ENCODE data around the gene INHA. TPM values are rescaled to one million over a fixed set of nuclear protein-coding genes. Genes with fewer than 3 reads are reported as not detected.

The INHA gene
- total RNA-seq, 1 experiment from 2014 or later: not detected

DNA sequence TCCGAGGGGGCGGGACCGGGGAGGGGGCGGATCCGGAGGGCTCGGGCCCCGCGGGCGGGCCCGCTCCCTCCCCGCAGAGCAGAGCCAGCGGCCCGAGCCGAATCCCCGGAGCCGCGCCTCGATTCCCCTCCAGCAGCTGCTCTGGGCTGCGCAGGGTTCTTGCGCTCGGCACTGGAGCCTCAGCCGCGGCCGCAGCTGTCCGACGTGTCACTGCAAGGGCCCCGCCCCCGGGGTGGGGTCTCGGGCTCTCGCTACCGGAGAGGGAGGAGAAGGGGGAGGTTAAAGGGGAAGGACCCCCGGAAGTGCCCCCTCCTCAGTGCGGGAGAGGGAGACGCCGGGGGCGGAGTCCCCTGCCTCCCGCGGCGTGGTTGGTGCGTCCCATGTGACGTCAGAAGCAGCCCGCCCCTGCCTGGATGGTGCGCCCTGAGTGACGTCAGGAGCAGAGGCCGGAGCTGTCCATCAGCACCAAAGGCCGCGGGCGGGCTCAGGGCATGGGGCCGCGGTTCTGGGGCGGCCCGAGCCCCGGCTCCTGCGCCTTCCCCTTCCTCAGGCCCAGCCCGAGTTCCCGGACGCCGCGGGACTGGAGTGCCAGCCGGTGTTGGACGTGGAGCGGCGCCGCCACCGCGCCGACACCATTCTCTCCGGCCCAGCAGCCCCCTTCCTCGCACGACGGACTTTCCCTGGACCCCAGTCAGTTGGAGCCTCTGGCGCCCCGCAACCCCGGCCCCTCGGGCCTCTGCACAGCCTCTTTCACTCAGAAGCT is 28.3 kb upstream of the INHA start, which contains the start of the genes CHPF and TMEM198 (continued):
- TF ChIP-seq, protein P1, sequence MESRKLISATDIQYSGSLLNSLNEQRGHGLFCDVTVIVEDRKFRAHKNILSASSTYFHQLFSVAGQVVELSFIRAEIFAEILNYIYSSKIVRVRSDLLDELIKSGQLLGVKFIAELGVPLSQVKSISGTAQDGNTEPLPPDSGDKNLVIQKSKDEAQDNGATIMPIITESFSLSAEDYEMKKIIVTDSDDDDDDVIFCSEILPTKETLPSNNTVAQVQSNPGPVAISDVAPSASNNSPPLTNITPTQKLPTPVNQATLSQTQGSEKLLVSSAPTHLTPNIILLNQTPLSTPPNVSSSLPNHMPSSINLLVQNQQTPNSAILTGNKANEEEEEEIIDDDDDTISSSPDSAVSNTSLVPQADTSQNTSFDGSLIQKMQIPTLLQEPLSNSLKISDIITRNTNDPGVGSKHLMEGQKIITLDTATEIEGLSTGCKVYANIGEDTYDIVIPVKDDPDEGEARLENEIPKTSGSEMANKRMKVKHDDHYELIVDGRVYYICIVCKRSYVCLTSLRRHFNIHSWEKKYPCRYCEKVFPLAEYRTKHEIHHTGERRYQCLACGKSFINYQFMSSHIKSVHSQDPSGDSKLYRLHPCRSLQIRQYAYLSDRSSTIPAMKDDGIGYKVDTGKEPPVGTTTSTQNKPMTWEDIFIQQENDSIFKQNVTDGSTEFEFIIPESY (IDR thresholded peaks at IDR 0.05; ENCODE audit: extremely low read depth, insufficient replicate concordance, low read length): peak; percentile 64
- no peak for TF ChIP-seq EZH2phosphoT487 (IDR thresholded peaks at IDR 0.05; ENCODE audit: borderline replicate concordance)
- peak; percentile 31 for TF ChIP-seq TCF7L2 (IDR thresholded peaks at IDR 0.05; ENCODE audit: borderline replicate concordance, extremely low read depth, insufficient read depth, insufficient read length)
- no peak for TF ChIP-seq MAX (IDR thresholded peaks at IDR 0.05)

DNA sequence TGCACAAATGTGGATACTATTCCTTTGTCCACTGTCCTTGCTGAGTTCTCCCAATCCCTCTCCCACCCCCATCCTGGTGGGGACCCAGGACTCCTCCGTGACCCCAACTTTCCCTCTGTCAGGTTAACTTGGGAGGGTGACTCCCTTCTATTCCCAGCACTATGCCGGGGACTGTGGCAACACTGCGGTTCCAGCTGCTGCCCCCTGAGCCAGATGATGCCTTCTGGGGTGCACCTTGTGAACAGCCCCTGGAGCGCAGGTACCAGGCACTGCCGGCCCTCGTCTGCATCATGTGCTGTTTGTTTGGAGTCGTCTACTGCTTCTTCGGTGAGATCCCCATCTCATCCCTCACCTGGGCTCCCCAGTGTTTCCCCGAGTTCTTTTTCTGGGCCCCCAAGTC is 27.5 kb upstream of the INHA start:
- Histone ChIP-seq H3K9me3 (ENCODE audit: control insufficient read depth in 1 of 2, insufficient read depth in 1 of 2, low read depth in 1 of 2, low read length in 2 of 2) (no peaks in the 10 kb centered on the region), H3K79me2 (ENCODE audit: insufficient read depth, low read length) (peaks cover 36% of the 10 kb centered on the region), H3K4me2 (ENCODE audit: low read length) (peak overlapping the region; percentile 98), H3K4me3 (replicated peaks in 1 of 2; ENCODE audit: low read depth in 1 of 2, low read length in 2 of 2) (peak overlapping the region; percentile 49 to 99), H3K9ac (ENCODE audit: low read length) (peak overlapping the region; percentile 37; the same call in 1 of the 2 replicates), H3K9me2 (ENCODE audit: insufficient read depth) (no peaks in the 10 kb centered on the region), H3K4me1 (ENCODE audit: control insufficient read depth in 1 of 2, insufficient read depth in 2 of 2, low read length in 2 of 2) (peaks cover 0 to 39% of the 10 kb centered on the region in 2 experiments; a peak in 2 of 4 replicates), H3K27ac (ENCODE audit: low read depth, low read length) (peak overlapping the region; percentile 19; the same call in 1 of the 2 replicates), H3K36me3 (ENCODE audit: control insufficient read depth in 1 of 2, insufficient read depth in 2 of 2, low read length in 2 of 2) (peaks cover 2 to 26% of the 10 kb centered on the region in 2 experiments; a peak in 3 of 4 replicates), H2AFZ (ENCODE audit: low read depth, low read length, poor library complexity, severe bottlenecking) (no peak overlapping the region), H3K27me3 (ENCODE audit: insufficient read depth, low read length) (no peaks in the 10 kb centered on the region), H4K20me1 (ENCODE audit: insufficient read depth) (peaks cover 6% of the 10 kb centered on the region; the same call in 1 of the 2 replicates)
- ChIA-PET POLR2A (no interaction called here), RAD21 (ENCODE audit: low non-redundant PET in 1 of 2, low total read pairs in 2 of 2, uncharacterized antibody in 2 of 2, unreplicated experiment in 2 of 2) (no interaction called here), CTCF (no interaction called here)
- no TSS peak for BruUV-seq (replicated peaks)
- ATAC-seq (no peak), DNase-seq (ENCODE audit: low read depth, low spot score) (no peak)
- TF ChIP-seq REST (IDR thresholded peaks at IDR 0.05; ENCODE audit: low read depth) (no peak), SRF (IDR thresholded peaks at IDR 0.05; ENCODE audit: low read depth) (no peak), MAX (IDR thresholded peaks at IDR 0.05) (no peak), EZH2 (IDR thresholded peaks at IDR 0.05) (no peak), SIN3A (IDR thresholded peaks at IDR 0.05; ENCODE audit: low read depth) (no peak), SP1 (IDR thresholded peaks at IDR 0.05; ENCODE audit: low read depth) (no peak), ATF3 (IDR thresholded peaks at IDR 0.05) (no peak), ZFX (IDR thresholded peaks at IDR 0.05) (no peak), CEBPB (IDR thresholded peaks at IDR 0.05; ENCODE audit: low read depth) (no peak), POLR2AphosphoS5 (IDR thresholded peaks at IDR 0.05; ENCODE audit: low read depth, low read length) (no peak), CBX3 (IDR thresholded peaks at IDR 0.05; ENCODE audit: low read depth) (no peak), POLR2A (IDR thresholded peaks at IDR 0.05; ENCODE audit: borderline replicate concordance, extremely low read depth, insufficient read depth, insufficient read length) (no peak), RAD21 (IDR thresholded peaks at IDR 0.05; ENCODE audit: low read depth) (no peak), ELF1 (IDR thresholded peaks at IDR 0.05; ENCODE audit: borderline replicate concordance, low read depth) (no peak)
- intact Hi-C loops (cut with micrococcal nuclease): loop anchor here (5.0 kb wide), 2 partner anchors 83 to 482 kb away; partner anchors contain the start of genes IHH and SLC4A3

Data from HCT116 (cell line).